Measurements from ENCODE around the gene PIEZO1.
"Not testable (repeated sequence)": the region's sequence is repeated elsewhere in the genome, so short reads cannot be mapped to it uniquely, and the experiment has no call there.

PIEZO1 gene

GRCh38 chr16:88681709-88682451 lies 103.1 kb downstream of the PIEZO1 start:
- DNase-seq, result no peak

GRCh38 chr16:88681084-88681680 lies 103.8 kb downstream of the PIEZO1 start:
- DNase-seq, result no peak

DNA sequence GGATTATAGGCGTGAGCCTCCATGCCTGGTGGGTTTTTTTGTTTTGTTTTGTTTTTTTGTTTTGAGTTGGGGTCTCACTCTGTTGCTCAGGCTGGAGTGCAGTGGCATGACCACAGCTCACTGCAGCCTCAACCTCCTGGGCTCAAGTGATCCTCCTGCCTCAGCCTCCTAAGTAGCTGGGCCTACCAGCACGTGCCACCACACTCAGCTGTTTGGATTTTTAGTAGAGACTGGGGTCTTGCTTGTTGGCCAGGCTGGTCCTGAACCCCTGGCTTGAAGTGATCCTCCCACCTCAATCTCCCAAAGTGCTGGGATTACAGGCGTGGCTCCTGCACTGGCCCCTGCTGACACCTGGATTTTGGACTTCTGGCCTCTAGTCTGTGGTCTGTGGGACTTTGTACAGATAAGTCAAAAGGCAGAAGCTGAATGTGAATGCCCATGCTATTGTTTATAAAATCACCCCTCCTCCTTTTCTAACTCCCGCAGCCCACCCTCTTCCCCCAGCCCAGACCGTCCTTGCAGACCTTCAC lies 104.4 kb downstream of the PIEZO1 start:
- no peak for DNase-seq

DNA sequence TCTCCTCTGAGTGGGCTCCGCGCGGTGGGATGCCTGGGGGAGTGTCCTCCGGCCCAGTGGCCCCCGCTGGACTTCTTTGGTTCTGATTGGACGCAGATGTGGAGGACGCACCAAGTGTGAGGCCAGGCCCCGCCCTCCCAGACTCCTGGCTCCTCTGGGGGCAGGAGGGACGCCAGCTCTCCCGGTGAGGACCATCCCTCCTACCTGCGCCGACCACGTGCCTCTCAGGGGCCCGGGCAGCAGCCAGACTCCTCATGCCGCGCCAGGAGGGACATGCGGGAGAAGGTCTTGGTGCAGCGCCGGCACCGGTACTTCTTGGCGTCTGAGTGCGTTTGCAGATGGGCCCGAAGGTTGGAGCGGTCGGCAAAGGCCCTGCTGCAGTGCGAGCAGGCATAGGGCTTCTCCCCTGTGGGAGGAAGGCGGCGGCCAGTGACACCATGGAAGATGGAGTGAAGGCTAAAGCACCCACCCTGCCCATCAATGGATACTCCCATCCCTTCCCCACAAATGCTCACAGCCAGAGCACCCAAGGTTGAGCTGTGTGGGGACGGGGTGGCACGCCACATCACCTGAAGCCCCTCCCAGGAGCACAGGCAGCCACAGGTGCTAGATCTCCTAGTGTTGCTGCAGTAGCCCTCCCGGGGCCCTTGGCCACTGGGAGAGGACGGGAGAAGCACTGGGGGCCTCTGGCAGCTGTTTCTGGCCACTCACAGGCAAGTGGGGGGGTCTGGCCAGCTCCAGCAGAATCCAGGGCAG lies 106.6 kb downstream of the PIEZO1 start:
- DNase-seq, result no peak

GRCh38 chr16:88677721-88678120 lies 107.3 kb downstream of the PIEZO1 start:
- no peak for DNase-seq

DNA sequence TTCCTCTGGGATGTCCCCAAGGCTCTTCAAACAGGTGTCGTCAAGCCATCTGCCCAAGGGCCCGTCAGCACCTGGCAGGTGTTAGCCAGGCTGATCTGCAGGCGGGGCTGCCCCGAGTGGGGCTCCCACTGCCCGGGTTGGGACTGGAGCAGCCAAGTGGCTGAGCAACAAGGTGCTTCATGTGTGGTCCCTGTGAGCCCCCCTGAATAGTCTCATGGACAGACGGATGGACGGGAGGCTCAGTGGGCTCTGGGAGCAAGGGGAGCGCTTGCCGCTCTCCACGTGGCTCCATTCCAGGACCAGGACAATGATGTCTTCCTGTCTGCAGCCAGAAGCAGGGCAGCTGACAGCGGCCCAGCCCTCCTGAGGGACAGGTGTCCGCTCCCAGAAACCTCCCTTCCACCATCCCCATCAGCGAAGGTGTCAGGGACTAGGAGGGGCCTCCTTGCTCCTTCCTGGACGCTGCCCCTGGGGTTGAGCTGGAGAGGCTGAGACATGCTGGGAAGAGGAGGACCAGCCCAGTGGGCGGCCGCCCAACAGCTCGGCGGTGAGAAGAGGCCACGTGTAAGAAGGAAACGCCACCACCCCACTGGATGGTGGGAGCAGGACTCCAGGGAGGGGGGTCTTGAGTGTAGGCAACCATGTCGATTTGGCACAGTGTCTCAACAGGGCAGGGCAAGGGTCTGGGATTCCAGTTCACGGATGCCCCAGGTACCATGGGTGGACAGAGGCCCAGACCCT lies 108.3 kb downstream of the PIEZO1 start:
- no peak for DNase-seq

DNA sequence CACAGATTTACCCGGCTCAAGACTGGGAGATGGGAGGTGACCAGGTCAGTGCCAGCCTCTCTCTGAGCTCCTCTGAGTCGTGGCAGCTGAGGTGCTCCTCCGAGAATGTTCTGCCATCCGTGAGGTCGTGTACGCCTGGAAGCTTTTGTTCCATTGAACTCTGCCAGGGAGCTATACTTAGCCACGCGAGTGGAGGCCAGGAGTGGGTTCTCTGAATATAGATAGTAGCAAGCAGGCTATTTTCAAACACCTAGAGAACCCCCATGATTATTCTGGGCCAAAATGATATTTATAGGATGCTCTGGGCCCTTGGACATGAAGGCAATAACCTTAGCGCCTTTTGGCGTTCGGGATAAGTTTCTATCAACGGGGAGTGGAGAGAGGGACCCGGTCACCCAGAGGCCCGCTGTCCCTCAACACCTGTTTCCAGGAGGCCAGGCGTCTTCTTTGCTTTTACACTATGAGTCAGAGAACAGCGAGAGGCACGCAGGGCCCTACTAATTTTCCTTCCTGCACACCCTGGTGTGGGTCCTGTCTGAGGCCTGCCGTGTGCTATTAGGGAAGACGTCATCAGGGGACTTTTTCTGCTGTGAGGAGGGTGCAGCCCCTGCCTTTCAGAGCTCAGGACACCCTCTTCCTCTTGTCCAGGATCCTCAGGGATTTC lies 111.2 kb downstream of the PIEZO1 start:
- DNase-seq, result no peak

GRCh38 chr16:88672776-88673175 lies 112.2 kb downstream of the PIEZO1 start:
- DNase-seq, result no peak

DNA sequence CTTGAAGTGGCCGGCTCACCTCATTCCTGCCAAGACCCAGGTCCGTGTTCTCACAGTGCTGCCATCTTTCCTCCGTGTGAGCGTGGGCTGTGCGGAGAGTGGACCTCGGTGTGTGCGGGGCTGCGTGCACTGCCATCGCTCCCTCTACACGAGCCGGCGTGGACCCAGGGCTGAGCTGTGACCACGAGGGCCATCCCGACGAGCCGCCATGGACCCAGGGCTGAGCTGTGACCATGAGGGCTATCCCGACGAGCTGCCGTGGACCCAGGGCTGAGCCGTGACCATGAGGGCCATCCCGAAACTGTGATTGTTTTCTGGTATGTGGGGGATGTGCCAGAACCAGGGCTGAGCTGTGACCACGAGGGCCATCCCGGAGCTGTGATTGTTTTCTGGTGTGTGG lies 113.2 kb downstream of the PIEZO1 start:
- no peak for DNase-seq

DNA sequence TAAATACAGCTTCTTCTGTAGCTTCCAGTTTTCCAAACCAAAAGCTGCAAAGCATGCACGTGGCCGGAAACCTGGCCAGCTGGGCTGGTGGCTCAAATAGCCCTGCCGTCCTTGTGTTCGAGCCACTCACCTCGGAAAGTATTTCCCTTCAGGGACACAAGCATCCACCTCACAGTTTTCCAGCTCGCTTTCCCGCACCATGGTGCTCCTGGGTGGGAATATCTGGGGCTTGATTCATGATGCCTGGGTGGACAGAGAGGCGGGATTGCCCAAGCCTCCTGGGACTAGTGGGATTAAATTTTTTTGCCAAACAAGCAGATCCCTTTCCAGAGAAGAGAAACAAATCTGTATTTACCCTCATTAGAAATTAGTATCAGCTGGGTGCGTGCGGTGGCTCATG lies 115.0 kb downstream of the PIEZO1 start:
- DNase-seq, result peak; percentile 21

DNA sequence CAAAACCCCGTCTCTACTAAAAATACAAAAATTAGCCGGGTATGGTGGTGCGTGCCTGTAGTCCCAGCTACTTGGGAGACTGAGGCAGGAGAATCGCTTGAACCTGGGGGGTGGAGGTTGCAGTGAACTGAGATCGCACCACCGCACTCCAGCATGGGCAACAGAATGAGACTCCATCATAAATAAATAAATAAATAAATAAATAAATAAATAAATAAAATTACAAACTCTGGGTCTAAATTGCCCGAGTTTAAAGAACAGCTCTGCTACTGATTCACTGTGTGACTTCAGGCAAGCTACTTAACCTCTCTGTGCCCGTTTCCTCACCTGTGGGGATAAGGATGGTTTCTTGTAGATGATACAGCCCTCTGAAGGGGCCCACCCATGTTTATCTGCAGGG lies 115.5 kb downstream of the PIEZO1 start:
- not testable (repeated sequence) for DNase-seq

GRCh38 chr16:88667461-88667860 lies 117.6 kb downstream of the PIEZO1 start:
- DNase-seq, result no peak

- no peak for DNase-seq
Observed at GRCh38 chr16:88665570-88665969, 119.5 kb downstream of the PIEZO1 start.

Measured in fibroblast of upper back skin (primary cell).